Measurements from ENCODE around the gene EIF2D. TPM values are rescaled to one million over a fixed set of nuclear protein-coding genes. Genes with fewer than 3 reads are reported as not detected.

The EIF2D gene
- total and polyA plus RNA-seq, 2 of the 8 experiments (the other 6 are each of a cell fraction or from before 2014, with no cell fraction given) = 36.1 to 37.1 TPM

- TF ChIP-seq USF2 (IDR thresholded peaks at IDR 0.05; ENCODE audit: low read length) = no peak
Measured at GRCh38 chr1:206568256-206568655, 44.0 kb downstream of the EIF2D start (continued).

All from H1 (cell line).